Cardiac fibroblast (primary cell): ENCODE data around the gene PALLD.
"Not testable (repeated sequence)": the region's sequence is repeated elsewhere in the genome, so short reads cannot be mapped to it uniquely, and the experiment has no call there.

ENCODE experiments used
- DNase-seq, 2 donors: peaks; one replicate each; pipeline versions ENCODE4 v3.0.0 to v3.0.0-alpha.2; 2010; ENCODE audit warnings: low read depth in 2 of 2
- H3K4me3 ChIP-seq, 2 donors: replicated peaks in 1 of 2; 1 replicate in 1 of 2; 2 replicates in 1 of 2; pipeline ENCODE4 v1.5.1; 2011; ENCODE audit warnings: low read depth in 2 of 2, low read length in 2 of 2, mild to moderate bottlenecking in 2 of 2, moderate library complexity in 1 of 2
- CTCF ChIP-seq: IDR thresholded peaks from one replicate; pipeline ENCODE4 v1.5.1; 2011; ENCODE audit warnings: low read depth, mild to moderate bottlenecking, low read length, inconsistent platforms

Gene PALLD

GRCh38 chr4:168928346-168928745, 431.5 kb downstream of the PALLD start:
- no peak for TF ChIP-seq CTCF

GRCh38 chr4:168928875-168929274, 432.0 kb downstream of the PALLD start:
- no peak for DNase-seq
- TF ChIP-seq CTCF = no peak
- no peak overlapping the region for H3K4me3 ChIP-seq

More at GRCh38 chr4:168928346-168928745, 431.5 kb downstream of the PALLD start:
- no peak overlapping the region for H3K4me3 ChIP-seq
- no peak for DNase-seq

- no peak for TF ChIP-seq CTCF
- no peak overlapping the region for H3K4me3 ChIP-seq
- no peak for DNase-seq
These were observed 433.8 kb downstream of the PALLD start for GRCh38 chr4:168930413-168931196.

GRCh38 chr4:168931215-168931650, 434.4 kb downstream of the PALLD start:
- no peak for TF ChIP-seq CTCF
- DNase-seq = no peak
- H3K4me3 ChIP-seq = no peak overlapping the region

- H3K4me3 ChIP-seq = no peak overlapping the region
- DNase-seq = no peak
- TF ChIP-seq CTCF = no peak
These were observed 435.3 kb downstream of the PALLD start for GRCh38 chr4:168932138-168932537.

- DNase-seq = no peak
- no peak overlapping the region for H3K4me3 ChIP-seq
- TF ChIP-seq CTCF = no peak
These were observed 436.6 kb downstream of the PALLD start for GRCh38 chr4:168933423-168933822.

GRCh38 chr4:168937473-168937872, 440.6 kb downstream of the PALLD start:
- DNase-seq, H3K4me3 ChIP-seq: not testable (repeated sequence)
